GM15510 (cell line): Measurements from ENCODE around the gene GPR137B.

ENCODE experiments used
- POLR2A ChIP-seq: IDR thresholded peaks from 3 replicates; pipeline ENCODE4 v1.6.1; 2011; ENCODE audit warnings: borderline replicate concordance; ENCODE audit not compliant: insufficient read length; ENCODE audit errors: extremely low read depth

The GPR137B gene

GRCh38 chr1:236142253-236143103 lies at the start of gene GPR137B:
Gene GPR137B, plus strand, starts transcription at chr1:236142539. Its CDS starts 84 bp downstream, at chr1:236142623.
- peak; percentile 65 for TF ChIP-seq POLR2A

DNA sequence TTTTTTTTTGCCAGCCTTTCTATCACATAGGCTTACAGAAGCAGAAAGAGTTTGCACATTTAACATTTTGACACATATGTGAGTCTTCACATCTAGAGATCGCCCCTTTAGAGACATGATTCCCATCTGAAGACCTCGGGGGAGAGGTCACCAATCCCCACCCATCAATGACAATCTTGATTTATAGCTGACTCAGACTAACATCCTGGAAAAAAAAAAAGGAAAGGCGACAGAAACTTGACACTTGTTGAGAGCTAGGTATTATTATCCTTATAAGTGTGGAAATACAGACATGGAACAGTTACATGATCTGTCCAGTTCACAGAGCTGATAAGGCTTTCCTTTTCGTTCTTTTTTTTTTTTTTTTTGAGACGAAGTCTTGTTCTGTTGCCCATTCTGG lies 49.4 kb upstream of the GPR137B start:
- TF ChIP-seq POLR2A: no peak

DNA sequence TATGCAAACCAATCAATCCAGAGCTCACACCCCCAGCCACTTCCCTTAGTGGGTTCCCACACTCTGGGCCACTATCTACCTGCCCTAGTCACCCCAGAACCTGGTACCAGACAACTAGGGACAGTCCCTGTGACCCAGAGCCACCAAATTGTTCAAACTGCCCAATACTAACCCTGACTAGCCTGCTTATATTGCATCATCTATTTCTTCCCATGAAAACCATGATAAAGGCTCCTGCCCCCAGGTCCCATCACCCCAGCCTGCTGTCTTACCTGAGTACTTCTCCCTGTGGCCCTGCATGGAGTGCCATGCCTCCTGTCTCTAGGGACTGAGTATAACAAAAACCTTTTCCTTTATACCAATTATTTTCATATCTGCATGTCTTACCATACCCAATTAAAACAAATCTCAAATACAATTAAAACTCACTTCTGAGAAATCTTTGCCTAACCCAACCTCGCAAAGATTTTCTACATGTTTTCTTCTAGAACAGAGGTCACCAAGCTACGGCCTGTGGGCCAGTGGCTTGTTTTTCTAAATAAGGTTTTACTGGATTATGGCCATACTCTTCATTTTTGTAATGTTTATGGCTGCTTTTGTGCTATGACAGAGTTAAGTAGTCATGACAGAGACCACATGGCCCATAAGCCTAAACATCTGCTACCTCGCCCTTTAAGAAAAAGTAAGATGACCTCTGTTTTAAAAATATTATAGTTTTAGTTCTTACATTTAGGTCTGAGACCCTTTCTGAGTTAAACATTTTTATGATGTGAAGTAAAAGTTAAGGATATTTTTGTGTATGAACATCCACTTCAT lies 46.4 kb upstream of the GPR137B start:
- no peak for TF ChIP-seq POLR2A

- no peak for TF ChIP-seq POLR2A
These were observed 44.1 kb upstream of the GPR137B start for GRCh38 chr1:236098267-236098666.

DNA sequence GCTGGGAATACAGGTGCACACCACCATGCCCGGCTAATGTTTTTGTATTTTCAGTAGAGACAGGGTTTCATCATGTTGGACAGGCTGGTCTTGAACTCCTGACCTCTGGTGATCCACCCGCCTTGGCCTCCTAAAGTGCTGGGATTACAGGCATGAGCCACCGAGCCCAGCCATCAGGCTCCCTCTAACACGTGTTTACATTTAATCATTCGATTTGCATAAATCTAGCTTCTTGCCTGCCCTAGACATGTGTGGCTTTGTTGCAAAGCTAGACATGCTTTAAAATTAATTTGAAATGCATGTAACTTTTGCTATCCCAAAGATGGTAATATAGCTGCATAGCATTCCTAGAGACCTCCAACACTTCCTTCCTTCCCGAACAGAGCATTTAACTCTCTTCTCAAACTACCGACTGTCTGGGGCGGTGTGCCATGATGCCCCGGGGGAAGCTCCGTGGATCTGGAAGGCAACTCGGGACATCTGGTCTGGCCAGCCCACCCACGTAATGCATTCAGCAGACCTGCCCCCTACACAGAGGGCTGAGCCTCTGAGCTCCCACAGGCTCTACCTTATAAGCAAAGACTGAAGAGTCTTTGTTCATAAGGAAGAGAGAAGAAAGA lies 42.9 kb upstream of the GPR137B start:
- no peak for TF ChIP-seq POLR2A

DNA sequence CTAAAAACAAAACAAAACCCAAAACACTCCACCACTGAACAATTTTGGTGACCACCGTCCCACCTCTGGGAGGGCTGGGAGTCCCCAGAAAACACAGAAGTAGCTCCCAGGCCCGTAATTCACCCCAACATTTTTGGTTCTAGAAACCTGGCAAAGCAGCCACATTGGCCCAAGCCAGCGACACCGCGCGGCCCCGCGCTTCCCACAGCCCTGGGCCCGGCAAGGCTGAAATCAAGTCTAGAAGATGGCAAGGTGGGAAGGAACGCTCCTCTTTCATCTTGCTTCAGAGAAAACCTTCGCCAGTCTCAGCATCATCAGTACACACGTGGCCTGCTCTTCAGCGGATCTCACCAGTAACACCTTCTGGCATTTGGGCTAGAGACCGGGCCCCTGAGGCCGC lies 41.5 kb upstream of the GPR137B start:
- no peak for TF ChIP-seq POLR2A

DNA sequence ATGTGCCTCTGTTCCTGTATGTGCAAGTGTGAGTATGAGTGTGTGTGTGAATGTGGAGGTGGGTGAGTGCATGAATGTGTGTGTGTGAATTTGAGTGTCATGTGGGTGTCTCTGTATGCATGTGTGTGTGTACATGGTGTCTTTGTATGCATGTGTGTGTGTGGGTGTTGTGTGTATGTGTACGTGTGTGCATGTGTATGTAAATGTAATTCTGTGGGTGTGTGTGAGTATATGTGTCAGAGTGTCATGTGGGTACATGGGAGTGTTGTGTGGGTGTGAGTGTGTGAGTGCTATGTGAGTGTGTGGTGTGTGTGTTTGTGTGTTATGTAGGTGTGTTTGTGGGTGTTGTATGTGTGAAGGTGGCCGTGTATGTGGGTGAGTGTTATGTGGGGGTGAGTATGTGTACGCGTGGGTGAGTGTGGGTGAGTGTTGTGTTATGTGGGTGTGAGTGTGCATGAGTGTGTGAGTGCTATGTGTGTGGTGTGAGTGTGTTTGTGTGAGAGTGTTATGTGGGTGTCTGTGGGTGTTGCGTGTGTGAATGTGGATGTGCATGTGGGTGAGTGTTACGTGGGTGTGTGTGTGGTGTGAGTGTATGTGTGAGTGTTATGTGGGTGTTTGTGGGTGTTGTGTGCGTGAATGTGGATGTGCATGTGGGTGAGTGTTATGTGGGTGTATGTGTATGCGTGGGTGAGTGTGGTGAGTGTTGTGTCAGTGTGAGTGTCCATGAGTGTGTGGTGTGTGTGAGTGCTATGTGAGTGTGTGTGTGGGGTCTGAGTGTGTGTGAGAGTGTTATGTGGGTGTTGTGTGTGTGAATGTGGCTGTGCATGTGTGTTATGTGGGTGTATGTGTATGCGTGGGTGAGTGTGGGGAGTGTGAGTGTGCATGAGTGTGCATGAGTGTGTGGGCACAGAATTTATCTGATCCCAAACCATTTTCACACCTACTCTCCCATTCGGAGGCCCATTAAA lies 40.8 kb upstream of the GPR137B start:
- TF ChIP-seq POLR2A: no peak

- no peak for TF ChIP-seq POLR2A
These were observed 39.7 kb upstream of the GPR137B start for GRCh38 chr1:236102611-236103010.

DNA sequence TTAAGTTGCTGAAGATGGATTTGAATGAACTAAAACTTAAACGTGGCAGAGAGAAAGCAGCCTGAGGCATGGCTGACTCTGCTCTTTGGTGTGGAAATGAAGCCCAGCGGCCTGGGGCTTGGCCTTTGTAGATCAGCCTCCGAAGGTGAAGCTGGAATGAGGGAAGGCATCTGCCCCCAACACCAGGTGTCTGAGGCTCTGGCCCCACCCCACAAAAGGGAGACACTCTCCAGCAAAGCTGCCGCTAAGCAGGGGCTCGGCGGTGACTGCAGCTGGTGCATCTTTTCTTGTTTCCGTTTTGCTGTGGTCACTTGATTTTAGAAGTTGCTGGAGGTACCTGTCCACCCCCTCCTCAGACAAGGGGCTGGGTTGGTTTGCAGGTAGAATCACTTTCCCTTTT lies 39.3 kb upstream of the GPR137B start:
- no peak for TF ChIP-seq POLR2A

DNA sequence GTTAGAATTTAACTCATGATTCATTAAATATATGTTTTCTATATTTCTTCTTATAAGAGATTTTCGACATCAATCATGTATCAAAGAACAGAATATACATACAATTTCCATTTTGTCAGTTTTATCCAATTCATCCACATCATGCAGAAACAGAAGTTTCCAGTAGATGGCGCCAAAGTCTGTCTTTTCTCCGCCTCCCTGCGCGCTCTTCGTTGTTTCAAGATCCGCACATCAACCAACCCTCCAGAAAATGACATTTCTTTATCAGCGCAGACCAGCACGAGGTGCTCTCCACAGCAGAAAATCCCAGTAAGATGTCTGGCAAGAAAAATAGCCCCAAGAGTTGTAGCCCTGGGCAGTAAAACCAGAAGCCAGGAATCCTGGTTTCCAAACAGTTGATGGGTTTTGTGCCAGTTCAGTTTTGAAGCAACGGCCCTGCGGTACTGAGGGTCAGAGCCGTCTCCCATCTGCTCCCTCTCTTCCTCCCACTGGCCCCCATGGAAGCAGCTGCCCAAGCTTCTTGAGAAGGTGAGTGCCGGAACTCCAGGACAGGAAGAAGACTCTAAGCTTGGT lies 38.6 kb upstream of the GPR137B start:
- TF ChIP-seq POLR2A: no peak

DNA sequence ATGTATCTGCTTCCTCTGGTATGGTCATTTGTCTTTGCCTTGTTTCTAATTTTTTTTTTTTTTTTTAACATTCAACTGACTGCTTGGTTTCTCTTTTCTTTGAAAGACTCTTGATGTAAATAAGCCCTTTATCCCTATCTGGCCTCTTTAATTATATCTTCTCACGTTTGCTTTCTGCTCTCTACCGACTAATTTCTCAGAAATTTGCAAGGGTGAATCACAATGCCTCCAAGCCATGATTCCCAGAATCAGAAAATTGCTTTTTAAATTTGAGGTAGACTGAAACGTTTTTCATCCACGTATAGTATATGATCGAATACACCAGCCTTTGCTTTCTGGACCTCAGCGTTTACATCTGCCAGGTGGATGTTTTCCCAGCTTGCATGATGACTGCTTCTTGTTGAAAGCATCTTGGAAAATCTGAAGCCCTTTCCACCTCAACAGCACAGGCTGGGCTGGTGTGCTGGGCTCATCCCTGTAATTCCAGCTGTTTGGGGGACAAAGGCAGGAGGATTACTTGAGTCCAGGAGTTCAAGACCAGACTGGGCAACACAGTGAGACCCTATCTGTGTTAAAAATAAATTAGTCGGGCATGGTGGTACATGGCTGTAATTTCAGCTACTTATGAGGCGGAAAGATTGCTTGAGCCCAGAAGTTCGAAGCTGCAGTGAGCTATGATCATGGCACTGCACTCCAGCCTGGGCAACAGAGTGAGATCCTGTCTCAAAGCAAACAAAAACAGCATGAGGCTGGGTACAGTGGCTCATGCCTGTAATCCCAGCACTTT lies 35.0 kb upstream of the GPR137B start:
- TF ChIP-seq POLR2A: no peak

DNA sequence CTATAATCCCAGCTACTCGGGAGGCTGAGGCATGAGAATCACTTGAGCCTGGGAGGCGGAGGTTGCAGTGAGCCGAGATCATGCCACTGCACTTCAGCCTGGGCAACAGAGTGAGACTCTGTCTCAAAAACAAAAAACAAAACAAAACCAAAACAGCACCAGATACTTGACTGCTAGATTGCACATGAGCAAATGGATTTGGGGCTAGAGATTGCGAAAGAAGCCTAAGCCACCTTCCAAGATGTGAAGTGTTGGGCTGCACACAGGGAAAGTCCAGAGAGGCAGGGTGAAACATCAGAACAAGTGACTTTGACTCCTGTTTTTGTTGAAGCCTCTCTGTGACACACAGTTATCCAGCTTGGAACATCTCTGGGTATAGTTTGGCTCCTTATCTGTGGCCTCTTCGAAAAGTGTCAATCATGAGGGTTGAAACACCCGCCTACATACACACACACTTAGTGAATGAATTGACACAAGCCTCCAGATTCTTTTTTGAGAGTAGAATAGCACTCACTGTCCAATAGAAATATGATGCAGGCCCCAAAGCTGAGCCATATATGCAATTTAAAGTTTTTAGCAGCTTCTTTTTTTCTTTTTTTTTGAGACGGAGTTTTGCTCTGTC lies 34.2 kb upstream of the GPR137B start:
- TF ChIP-seq POLR2A: no peak

DNA sequence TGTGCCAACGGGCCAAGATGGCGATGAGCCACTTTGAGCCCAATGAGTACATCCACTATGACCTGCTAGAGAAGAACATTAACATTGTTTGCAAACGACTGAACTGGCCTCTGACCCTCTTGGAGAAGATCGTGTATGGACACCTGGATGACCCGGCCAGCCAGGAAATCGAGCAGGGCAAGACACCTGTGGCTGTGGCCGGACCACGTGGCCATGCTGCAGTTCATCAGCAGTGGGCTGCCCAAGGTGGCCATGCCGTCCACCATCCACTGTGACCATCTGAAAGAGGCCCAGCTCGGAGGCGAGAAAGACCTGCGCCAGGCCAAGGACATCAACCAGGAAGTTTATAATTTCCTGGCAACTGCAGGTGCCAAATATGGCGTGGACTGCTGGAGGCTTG lies 32.2 kb upstream of the GPR137B start:
- TF ChIP-seq POLR2A: no peak
